ENCODE results near the gene HOXA11.

Gene HOXA11

GRCh38 chr7:27156508-27156898, 28.5 kb downstream of the HOXA11 start, which contains the start of gene HOXA7:
TSS of gene HOXA7 (minus strand) at chr7:27156675. CDS start at chr7:27156545, 130 bp downstream.
- DNase-seq: no peak

DNA sequence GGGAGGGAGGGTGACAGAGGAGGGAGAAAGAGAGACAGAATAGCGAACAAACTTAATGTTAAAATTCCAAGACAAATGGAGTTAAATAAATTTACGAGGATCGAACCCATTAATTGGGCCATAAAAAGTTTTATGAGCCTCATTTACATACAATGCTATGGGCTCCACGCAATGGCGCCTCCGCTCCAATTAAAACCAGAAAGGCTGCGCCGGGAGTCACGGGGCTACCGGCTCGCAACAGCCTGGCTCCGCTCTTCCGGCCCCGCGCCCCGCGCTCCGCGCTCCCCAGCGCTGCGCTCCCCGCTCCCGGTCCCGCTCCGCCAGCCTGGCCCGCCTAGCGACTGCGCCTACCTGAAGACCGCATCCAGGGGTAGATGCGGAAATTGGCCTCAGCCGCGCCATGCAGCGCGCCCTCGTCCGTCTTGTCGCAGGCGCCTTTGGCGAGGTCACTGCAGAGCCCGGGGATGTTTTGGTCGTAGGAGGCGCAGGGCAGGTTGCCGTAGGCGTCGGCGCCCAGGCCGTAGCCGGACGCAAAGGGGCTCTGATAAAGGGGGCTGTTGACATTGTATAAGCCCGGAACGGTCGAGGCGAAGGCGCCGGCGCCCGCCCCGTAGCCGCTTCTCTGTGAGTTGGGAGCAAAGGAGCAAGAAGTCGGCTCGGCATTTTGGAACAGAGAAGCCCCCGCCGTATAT, 29.1 kb downstream of the HOXA11 start:
- no peak for DNase-seq

- DNase-seq: no peak
These were observed 29.9 kb downstream of the HOXA11 start for GRCh38 chr7:27154901-27155815.

DNA sequence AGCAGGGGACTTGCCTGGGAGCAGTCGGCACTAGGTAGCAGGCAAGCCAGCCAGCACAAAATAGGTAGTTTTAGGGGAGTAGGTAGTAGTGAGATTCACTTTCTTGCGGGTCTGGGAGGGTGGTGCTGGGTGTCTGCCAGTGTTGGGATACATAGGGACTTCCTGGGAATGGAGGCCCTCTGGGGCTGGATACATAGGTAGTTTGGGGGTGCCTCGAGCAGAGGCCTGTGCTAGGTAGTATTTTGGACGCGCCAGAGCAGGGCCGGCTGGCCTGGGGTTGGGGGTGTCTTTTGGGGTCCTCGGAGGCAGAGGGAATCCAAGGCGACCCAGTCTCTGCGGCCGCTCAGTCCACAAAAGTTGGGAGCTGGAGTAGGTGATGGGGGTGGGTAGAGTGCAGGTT, 30.7 kb downstream of the HOXA11 start:
- no peak for DNase-seq

DNA sequence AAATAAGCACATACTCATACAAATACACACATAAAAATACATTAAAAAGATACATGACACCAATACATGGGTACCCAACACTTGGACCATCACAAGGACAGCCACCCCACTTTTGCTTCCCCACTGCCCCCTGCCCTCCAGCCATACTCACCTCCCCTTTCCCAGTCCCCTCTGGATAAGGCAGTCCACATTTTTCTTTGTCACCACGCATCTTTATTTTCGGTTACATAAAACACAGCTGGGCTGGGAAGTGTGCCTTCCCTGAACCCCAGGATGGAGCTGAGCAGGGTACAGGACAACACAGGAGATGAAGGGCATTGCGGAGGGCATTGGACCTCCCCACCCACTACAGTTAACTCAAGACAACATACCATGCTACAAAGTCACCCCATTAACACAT, 31.5 kb downstream of the HOXA11 start:
- no peak for DNase-seq

DNA sequence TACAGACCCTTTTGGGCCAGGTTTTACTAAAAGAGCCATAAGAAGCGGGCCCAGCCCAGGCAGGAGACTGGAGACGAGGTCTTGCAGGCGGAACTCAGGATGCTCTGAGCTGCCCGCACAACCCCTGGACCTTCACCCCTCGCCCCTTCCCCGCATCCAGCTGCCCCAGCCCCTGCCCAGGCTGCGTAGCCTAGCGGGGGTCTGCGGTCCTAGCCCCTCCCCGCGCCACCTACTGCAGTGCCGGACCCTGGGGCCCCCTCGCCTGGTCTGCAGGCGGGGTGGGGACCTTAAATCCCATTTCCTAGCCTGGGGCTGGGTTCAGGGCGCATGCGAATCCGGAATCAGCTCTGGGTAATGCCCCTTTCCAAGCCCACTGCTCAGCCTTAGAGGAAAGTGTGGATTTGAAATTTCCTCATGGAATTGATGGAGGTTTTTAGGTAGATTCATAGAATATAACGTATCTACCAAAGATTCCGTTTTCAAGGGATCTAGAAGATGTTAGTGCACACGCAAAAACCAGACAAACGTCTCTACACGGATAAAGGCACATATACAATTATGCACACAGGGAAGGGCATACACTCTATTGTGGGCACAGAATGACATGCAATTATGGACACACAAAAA, 32.1 kb downstream of the HOXA11 start:
- no peak for DNase-seq

- DNase-seq: no peak
These were observed 32.9 kb downstream of the HOXA11 start, which contains the start of gene HOXA3 for GRCh38 chr7:27151931-27152815. TSS of gene HOXA3 (minus strand) at chr7:27152583. CDS start at chr7:27110640, 41,943 bp downstream.

GRCh38 chr7:27151341-27151930, 33.6 kb downstream of the HOXA11 start:
- no peak for DNase-seq

- DNase-seq: no peak
These were observed 34.3 kb downstream of the HOXA11 start for GRCh38 chr7:27150568-27151340.

- DNase-seq: no peak
These were observed 35.0 kb downstream of the HOXA11 start for GRCh38 chr7:27149842-27150567.

DNA sequence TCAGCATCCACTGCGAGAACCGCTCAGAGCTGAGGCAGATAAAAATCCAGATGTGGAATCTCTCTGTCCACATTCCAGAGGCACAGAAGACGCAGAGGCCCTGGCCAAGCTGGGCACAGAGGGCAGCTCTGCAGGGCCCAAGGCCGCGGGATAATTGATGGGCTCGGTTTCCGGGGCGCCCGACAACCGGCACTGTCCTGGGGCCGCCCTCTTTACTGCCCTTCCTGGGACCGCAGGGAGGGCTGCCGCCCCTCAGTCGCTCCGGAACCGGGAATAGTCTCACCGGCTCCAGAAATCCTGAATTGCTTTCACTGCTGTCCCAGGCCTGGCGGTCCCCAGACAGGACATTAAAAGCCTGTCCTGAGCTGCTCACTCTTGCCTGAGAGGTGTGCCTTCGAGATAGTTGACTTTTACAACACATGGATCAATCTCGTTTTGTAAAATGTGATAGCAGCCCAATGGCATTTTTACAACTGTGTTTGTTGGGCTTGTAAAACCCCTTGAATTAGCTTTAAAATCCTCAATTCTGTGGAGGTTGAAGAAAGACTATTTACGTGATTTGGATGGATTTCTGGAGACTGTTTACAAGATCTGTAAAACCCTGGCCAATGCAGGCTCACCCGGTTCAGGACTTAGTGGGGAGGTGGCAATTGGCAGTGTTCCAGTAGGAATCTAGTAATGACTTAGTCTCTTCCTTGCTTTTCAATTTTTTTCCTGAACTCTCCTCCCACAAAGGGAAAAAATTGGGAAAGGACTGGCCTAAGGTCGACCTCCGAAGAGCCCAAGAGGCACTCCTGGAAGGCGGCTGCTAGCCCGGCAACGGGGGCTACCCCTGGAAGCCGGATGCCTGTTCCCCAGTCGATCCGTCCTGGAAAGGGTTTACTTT, 36.0 kb downstream of the HOXA11 start:
- no peak for DNase-seq

DNA sequence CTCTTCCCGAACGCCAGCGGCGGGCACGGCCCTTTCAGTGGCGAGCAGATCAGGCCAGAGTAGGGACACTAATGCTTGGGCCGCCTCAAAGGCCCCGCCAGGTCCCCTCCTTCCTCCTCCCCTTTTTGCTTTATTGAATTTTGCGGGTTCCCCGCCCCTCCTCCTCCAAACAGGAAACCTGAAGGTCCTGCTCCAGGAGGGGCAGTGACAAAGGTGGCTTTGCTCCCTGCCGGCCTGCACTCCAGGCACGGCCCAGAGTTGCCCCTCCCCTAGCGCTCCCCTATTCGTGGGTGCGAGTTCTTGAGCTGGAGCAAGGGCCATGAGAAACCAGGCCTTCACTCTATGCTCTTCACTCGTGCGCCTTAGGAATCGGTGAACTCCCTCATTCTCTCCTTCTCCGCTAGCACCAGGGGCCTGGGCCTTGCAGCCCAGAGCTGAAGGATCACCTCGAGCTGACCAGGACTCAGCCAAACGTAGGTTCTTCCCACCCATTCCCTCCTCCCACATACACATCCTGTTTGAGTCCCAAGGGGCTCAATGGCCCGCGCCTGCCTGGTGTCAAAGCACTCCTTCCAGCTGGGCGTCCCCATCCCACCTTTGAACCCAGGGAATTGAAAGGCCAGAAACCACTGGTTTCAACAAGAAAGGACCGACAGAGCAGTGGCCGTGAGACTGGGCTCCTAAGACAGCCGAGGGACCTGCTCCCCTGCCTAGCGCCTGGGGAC, 36.8 kb downstream of the HOXA11 start:
- DNase-seq: no peak

DNA sequence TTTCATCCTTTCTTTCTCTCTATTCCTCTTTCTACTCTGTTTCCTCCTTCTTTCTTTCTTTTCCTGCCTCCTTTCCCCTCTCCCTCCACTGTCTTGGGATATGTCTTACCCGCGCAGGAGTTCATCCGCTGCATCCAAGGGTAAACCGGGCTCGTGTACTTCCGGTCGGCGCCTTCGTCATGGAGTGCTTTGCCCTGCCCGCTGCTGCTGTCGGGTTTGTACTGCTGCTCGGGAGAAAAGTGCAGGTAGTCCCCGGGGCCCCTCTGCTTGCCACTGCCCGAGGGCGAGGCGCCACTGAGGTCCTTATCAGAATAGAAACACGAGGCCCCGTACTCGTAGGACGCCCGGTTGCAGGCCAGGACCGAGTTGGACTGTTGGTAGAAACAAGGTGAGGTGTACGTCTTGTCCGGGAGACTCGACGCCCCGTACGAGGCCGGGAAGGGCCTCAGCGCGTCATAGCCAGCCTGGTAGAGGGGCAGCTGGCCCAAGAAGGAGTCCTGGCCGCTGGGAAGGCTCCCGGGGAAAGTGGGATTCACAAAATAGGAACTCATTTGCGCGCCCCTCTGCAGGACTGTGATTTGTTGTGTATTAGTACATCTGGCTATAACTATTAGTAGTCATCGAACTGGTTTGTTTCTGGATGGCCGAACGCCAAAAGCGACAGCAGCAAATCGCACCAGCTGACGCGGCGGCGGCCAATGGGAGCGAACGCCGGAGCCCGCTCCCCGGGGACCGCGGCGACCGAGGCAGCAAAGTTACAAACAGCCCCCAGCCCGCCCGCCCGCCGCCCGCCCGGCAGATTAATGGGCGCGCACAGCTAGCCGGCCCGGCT, 37.6 kb downstream of the HOXA11 start, which contains the start of gene HOXA6:
Gene HOXA6 (minus strand): TSS at position 576 of the 832 bp plus-strand sequence. CDS start 25 bp downstream, at position 551.
- DNase-seq: no peak

GRCh38 chr7:27146491-27147198, 38.4 kb downstream of the HOXA11 start:
- no peak for DNase-seq

DNA sequence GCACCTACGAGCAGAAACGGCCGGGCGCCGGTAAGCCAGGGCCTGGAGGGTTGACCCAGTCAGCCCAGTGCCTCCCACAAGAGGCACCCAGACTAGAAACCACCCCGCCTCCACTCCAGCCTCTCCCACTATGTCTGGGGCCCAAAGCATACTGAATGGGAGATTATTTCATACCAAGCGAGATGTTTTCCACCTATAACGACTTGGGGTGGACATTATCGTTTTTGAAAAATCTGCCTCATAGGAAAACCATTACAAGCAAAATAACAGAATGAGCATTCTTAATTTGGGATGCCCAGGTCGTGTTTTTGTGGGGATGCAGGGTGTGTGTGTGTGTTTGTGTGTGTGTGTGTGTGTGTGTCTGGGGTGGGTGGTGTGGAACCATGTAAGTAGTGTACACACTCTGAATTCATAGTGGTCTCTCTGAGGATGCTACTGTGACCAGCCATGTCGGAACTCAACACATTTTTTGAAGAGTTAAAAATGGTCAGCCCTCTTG, 39.1 kb downstream of the HOXA11 start:
- no peak for DNase-seq

GRCh38 chr7:27145165-27145913, 39.7 kb downstream of the HOXA11 start:
- no peak for DNase-seq

All from NCI-H2081 treated with DMSO at 0.1 percent for 48 hours (cell line).